Measurements from ENCODE around the gene CCDC85C. TPM values are rescaled to one million over a fixed set of nuclear protein-coding genes. Genes with fewer than 3 reads are reported as not detected.

CCDC85C gene
- total RNA-seq, 2 donors from 2014 or later, result 35.1 to 47.2 TPM

- Histone ChIP-seq H3K9me3 (no peaks in the 10 kb centered on the region), H3K4me3 (no peak overlapping the region), H3K27me3 (replicated peaks; ENCODE audit: insufficient read depth) (no peaks in the 10 kb centered on the region), H3K36me3 (no peaks in the 10 kb centered on the region), H3K4me1 (replicated peaks) (peaks cover 25% of the 10 kb centered on the region), H3K27ac (no peak overlapping the region)
- WGBS, result 76% methylated on average over 13 of the region's 13 CpGs
- intact Hi-C loops (cut with DNase I), result no loop called here
- no peak for TF ChIP-seq CTCF (IDR thresholded peaks at IDR 0.05)
- TF ChIP-seq POLR2AphosphoS5 (IDR thresholded peaks at IDR 0.05), result no peak
- no peak for TF ChIP-seq POLR2A (IDR thresholded peaks at IDR 0.05)
- no peak for DNase-seq (ENCODE audit: low spot score)
Measured at GRCh38 chr14:99552572-99553216, 51.3 kb downstream of the CCDC85C start.

- Histone ChIP-seq H3K27me3 (replicated peaks; ENCODE audit: insufficient read depth) (no peaks in the 10 kb centered on the region), H3K9me3 (no peaks in the 10 kb centered on the region), H3K36me3 (no peaks in the 10 kb centered on the region), H3K4me3 (no peak overlapping the region), H3K27ac (no peak overlapping the region), H3K4me1 (replicated peaks) (peaks cover 25% of the 10 kb centered on the region)
- DNase-seq (ENCODE audit: low spot score), result no peak
- WGBS, result 79% methylated on average over 9 of the region's 9 CpGs
- TF ChIP-seq POLR2AphosphoS5 (IDR thresholded peaks at IDR 0.05) (no peak), POLR2A (IDR thresholded peaks at IDR 0.05) (no peak), CTCF (IDR thresholded peaks at IDR 0.05) (no peak)
- intact Hi-C loops (cut with DNase I), result no loop called here
Measured at GRCh38 chr14:99552021-99552553, 51.9 kb downstream of the CCDC85C start.

- intact Hi-C loops (cut with DNase I), result no loop called here
- Histone ChIP-seq H3K4me3 (no peak overlapping the region), H3K4me1 (replicated peaks) (peaks cover 25% of the 10 kb centered on the region), H3K36me3 (no peaks in the 10 kb centered on the region), H3K27me3 (replicated peaks; ENCODE audit: insufficient read depth) (no peaks in the 10 kb centered on the region), H3K9me3 (no peaks in the 10 kb centered on the region), H3K27ac (no peak overlapping the region)
- WGBS, result 79% methylated on average over 11 of the region's 11 CpGs
- TF ChIP-seq POLR2AphosphoS5 (IDR thresholded peaks at IDR 0.05), result no peak
- TF ChIP-seq POLR2A (IDR thresholded peaks at IDR 0.05), result no peak
- no peak for TF ChIP-seq CTCF (IDR thresholded peaks at IDR 0.05)
- no peak for DNase-seq (ENCODE audit: low spot score)
Measured at GRCh38 chr14:99551034-99551922, 52.7 kb downstream of the CCDC85C start.

- Histone ChIP-seq H3K4me1 (replicated peaks) (peaks cover 24% of the 10 kb centered on the region), H3K27ac (no peak overlapping the region)
Measured at GRCh38 chr14:99550387-99550992, 53.5 kb downstream of the CCDC85C start.

More at GRCh38 chr14:99550387-99550992, 53.5 kb downstream of the CCDC85C start:
- Histone ChIP-seq H3K4me3 (no peak overlapping the region), H3K9me3 (no peaks in the 10 kb centered on the region), H3K27me3 (replicated peaks; ENCODE audit: insufficient read depth) (no peaks in the 10 kb centered on the region), H3K36me3 (no peaks in the 10 kb centered on the region)
- no peak for DNase-seq (ENCODE audit: low spot score)
- 93% methylated on average over 11 of the region's 11 CpGs for WGBS
- no peak for TF ChIP-seq CTCF (IDR thresholded peaks at IDR 0.05)
- TF ChIP-seq POLR2AphosphoS5 (IDR thresholded peaks at IDR 0.05), result no peak
- intact Hi-C loops (cut with DNase I), result no loop called here

Measured in prostate gland (tissue), 2 donors.